Right lobe of liver (tissue), 4 donors: ENCODE data around the gene SHISA7.

ENCODE experiments used
- POLR2A ChIP-seq: fragments of 450-650 bp; IDR thresholded peaks from one replicate; pipeline ENCODE4 v1.6.1; 2017; ENCODE audit warnings: antibody characterized with exemption, mild to moderate bottlenecking
- TF ChIP-seq, protein P1 (sequence below), 4 donors: fragments of 200-600 bp in 3 of 4; fragments of 450-650 bp in 1 of 4; IDR thresholded peaks; one replicate each; pipeline versions ENCODE4 v1.5.1 to v1.8.0; 2016 to 2022; ENCODE audit warnings: antibody characterized with exemption in 4 of 4, mild to moderate bottlenecking in 2 of 4
- donor health status: DM: no; HTN: no; CAD: no.
- donor health status: DM: no; HTN: no; CAD: no.
- donor health status: DM: no; HTN: yes; CAD: no.

DNA sequence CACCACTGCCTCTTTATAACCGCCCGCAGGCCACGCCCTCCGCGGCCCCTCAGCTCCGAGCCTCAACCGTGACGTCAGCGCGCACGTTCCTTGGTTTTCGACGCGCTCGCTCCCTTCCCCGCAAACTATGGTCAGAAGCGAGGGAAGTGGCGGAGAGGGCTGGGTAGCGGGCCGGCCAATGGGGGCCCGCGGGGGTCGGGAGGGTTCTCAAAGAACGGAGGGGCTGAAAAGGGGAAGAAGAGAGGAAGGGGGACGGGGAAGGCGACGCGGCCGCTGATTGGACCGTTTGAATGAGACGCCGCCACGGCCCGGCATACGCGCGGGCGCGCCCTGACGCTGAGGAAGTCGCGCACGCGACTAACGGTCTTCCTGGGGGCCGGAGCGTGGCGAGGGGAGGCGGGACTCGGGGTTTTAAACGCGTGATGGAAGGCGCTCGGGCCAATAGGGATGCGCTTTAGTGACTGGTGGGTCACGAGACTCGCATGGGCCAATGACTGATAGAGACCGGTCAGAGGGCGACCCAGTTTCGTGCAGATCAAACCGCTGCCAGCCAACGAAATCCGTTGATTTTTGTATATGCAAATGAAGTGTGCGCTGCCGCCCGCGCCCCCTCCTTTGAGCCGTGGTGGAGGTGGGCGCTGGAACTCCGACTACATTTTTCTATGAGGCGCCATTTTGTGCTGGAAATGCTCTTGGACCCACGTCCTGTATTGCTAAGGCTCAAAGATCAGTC lies 35.1 kb downstream of the SHISA7 start:
- TF ChIP-seq, protein P1, sequence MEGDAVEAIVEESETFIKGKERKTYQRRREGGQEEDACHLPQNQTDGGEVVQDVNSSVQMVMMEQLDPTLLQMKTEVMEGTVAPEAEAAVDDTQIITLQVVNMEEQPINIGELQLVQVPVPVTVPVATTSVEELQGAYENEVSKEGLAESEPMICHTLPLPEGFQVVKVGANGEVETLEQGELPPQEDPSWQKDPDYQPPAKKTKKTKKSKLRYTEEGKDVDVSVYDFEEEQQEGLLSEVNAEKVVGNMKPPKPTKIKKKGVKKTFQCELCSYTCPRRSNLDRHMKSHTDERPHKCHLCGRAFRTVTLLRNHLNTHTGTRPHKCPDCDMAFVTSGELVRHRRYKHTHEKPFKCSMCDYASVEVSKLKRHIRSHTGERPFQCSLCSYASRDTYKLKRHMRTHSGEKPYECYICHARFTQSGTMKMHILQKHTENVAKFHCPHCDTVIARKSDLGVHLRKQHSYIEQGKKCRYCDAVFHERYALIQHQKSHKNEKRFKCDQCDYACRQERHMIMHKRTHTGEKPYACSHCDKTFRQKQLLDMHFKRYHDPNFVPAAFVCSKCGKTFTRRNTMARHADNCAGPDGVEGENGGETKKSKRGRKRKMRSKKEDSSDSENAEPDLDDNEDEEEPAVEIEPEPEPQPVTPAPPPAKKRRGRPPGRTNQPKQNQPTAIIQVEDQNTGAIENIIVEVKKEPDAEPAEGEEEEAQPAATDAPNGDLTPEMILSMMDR (IDR thresholded peaks at IDR 0.05): no peak
- no peak for TF ChIP-seq POLR2A
